Endodermal cell (in vitro differentiated cells): Measurements from ENCODE around the gene PDE3A. TPM values are rescaled to one million over a fixed set of nuclear protein-coding genes. Genes with fewer than 3 reads are reported as not detected.
A peak's percentile ranks its signal among the peaks of the same experiment; 100 is the strongest.

Experiments used
- DNase-seq: peaks from one replicate; pipeline ENCODE4 v3.0.0-alpha.2; 2017
- H3K27ac ChIP-seq: 2 replicates; pipeline ENCODE4 v1.5.1; 2013; ENCODE audit warnings: mild to moderate bottlenecking, low read depth, low read length, moderate library complexity
- H3K27me3 ChIP-seq: 2 replicates; pipeline ENCODE4 v1.6.1; 2013; ENCODE audit warnings: mild to moderate bottlenecking, low read length, moderate library complexity; ENCODE audit not compliant: insufficient read depth, control insufficient read depth, poor library complexity, severe bottlenecking
- H3K36me3 ChIP-seq: 2 replicates; pipeline ENCODE4 v1.7.0; 2013; ENCODE audit warnings: mild to moderate bottlenecking, low read length, moderate library complexity; ENCODE audit not compliant: control insufficient read depth, insufficient read depth
- H3K4me1 ChIP-seq: one replicate; pipeline ENCODE4 v1.7.0; 2013; ENCODE audit warnings: low read length; ENCODE audit not compliant: control insufficient read depth, insufficient read depth
- H3K4me3 ChIP-seq: 2 replicates; pipeline ENCODE4 v1.5.1; 2013; ENCODE audit warnings: mild to moderate bottlenecking, low read length, moderate library complexity
- H3K9ac ChIP-seq: 2 replicates; pipeline ENCODE4 v1.6.1; 2013; ENCODE audit warnings: mild to moderate bottlenecking, low read length, moderate library complexity; ENCODE audit not compliant: poor library complexity, severe bottlenecking; ENCODE audit errors: extremely low read depth
- H3K9me3 ChIP-seq: 2 replicates; pipeline ENCODE4 v1.6.1; 2013; ENCODE audit warnings: mild to moderate bottlenecking, low read length, moderate library complexity; ENCODE audit not compliant: control insufficient read depth
- H3K27ac Mint-ChIP-seq: 2 replicates; pipeline ENCODE4 v1.8.0; 2020; ENCODE audit warnings: mixed read lengths
- H3K27me3 Mint-ChIP-seq: 2 replicates; pipeline ENCODE4 v1.8.0; 2021; ENCODE audit warnings: mild to moderate bottlenecking, mixed read lengths; ENCODE audit not compliant: insufficient read depth
- H3K36me3 Mint-ChIP-seq: 2 replicates; pipeline ENCODE4 v1.8.0; 2020; ENCODE audit warnings: low read depth, mixed read lengths
- H3K4me1 Mint-ChIP-seq: 2 replicates; pipeline ENCODE4 v1.8.0; 2020; ENCODE audit warnings: mixed read lengths
- H3K4me3 Mint-ChIP-seq: 2 replicates; pipeline ENCODE4 v1.8.0; 2020; ENCODE audit warnings: mild to moderate bottlenecking, moderate library complexity, mixed read lengths
- H3K9me3 Mint-ChIP-seq: 2 replicates; pipeline ENCODE4 v1.8.0; 2020; ENCODE audit warnings: mild to moderate bottlenecking, mixed read lengths
- WGBS, 2 experiments: methylation state at CpG; one replicate each; pipeline versions ENCODE4 v1.1.5 to v1.1.7; 2013; ENCODE audit warnings: missing lambda C conversion rate in 2 of 2, mixed read lengths in 1 of 2; ENCODE audit not compliant: insufficient coverage in 1 of 2, insufficient read length in 1 of 2; 5-methylcytosine and 5-hydroxymethylcytosine counted together
- total RNA-seq, 2 donors: library from RNA; stranded (reverse); fragmentation: NEBNext Ultra II Directional in 1 of 2; extraction: Animal tissue kit (Norgen Biotek cat#: 25700) in 1 of 2; gene quantifications; 2 replicates in 1 of 2; 3 replicates in 1 of 2; pipeline ENCODE4 v1.2.1, GENCODE V29; 2021
- TF ChIP-seq, protein P1 (sequence below): fragments of 200-600 bp; sonication (generic); conservative IDR thresholded peaks from 2 replicates; pipeline ENCODE4 v1.5.0; 2021; ENCODE audit warnings: antibody characterized with exemption, mild to moderate bottlenecking

PDE3A gene
- total RNA-seq, 2 donors from 2014 or later = 0.62 to 1.8 TPM

DNA sequence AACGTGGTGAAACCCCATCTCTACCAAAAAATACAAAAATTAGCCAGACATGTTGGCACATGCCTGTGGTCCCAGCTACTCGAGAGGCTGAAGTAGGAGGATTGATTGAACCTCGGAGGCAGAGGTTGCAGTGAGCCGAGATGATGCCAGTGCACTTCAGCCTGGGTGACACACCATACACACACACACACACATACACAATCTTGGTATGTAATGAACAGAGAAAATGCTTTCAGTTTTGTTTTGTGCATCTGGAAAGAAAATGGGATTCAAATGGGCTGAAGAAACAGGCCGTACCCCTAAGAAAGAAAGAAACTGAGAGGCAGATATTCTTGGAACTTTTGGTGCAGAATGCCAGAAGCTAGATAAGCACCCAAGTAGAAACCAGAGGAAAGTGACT is 107.2 kb downstream of the PDE3A start:
- no peak overlapping the region for H3K4me3 ChIP-seq
- DNase-seq = no peak
- TF ChIP-seq, protein P1, sequence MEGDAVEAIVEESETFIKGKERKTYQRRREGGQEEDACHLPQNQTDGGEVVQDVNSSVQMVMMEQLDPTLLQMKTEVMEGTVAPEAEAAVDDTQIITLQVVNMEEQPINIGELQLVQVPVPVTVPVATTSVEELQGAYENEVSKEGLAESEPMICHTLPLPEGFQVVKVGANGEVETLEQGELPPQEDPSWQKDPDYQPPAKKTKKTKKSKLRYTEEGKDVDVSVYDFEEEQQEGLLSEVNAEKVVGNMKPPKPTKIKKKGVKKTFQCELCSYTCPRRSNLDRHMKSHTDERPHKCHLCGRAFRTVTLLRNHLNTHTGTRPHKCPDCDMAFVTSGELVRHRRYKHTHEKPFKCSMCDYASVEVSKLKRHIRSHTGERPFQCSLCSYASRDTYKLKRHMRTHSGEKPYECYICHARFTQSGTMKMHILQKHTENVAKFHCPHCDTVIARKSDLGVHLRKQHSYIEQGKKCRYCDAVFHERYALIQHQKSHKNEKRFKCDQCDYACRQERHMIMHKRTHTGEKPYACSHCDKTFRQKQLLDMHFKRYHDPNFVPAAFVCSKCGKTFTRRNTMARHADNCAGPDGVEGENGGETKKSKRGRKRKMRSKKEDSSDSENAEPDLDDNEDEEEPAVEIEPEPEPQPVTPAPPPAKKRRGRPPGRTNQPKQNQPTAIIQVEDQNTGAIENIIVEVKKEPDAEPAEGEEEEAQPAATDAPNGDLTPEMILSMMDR = no peak
- Mint-ChIP-seq H3K36me3 (no peaks in the 10 kb centered on the region), H3K27ac (no peak overlapping the region), H3K4me3 (no peak overlapping the region), H3K9me3 (peaks cover 6% of the 10 kb centered on the region), H3K4me1 (peaks cover 3% of the 10 kb centered on the region), H3K27me3 (no peaks in the 10 kb centered on the region)
- H3K36me3 ChIP-seq = no peaks in the 10 kb centered on the region
- H3K27me3 ChIP-seq = no peaks in the 10 kb centered on the region
- no peaks in the 10 kb centered on the region for H3K4me1 ChIP-seq
- WGBS, 2 experiments = 87 to 91% methylated on average over 1 to 4 of the region's 5 CpGs
- H3K9me3 ChIP-seq = peaks cover 8% of the 10 kb centered on the region
- no peak overlapping the region for H3K9ac ChIP-seq
- no peak overlapping the region for H3K27ac ChIP-seq

- WGBS, 2 experiments = 86 to 89% methylated on average over 1 to 2 of the region's 2 CpGs
- H3K9ac ChIP-seq = no peak overlapping the region
- no peak overlapping the region for H3K27ac ChIP-seq
- no peaks in the 10 kb centered on the region for H3K36me3 Mint-ChIP-seq
- peaks cover 3% of the 10 kb centered on the region for H3K4me1 Mint-ChIP-seq
- peaks cover 6% of the 10 kb centered on the region for H3K9me3 Mint-ChIP-seq
- H3K27ac Mint-ChIP-seq = no peak overlapping the region
- H3K4me1 ChIP-seq = no peaks in the 10 kb centered on the region
- no peak overlapping the region for H3K4me3 ChIP-seq
- H3K4me3 Mint-ChIP-seq = no peak overlapping the region
- H3K36me3 ChIP-seq = no peaks in the 10 kb centered on the region
- H3K27me3 Mint-ChIP-seq = no peaks in the 10 kb centered on the region
- no peaks in the 10 kb centered on the region for H3K27me3 ChIP-seq
- H3K9me3 ChIP-seq = peaks cover 8% of the 10 kb centered on the region
- DNase-seq = no peak
- TF ChIP-seq, protein P1 = no peak
Measured at GRCh38 chr12:20476551-20476950, 108.2 kb downstream of the PDE3A start.

- Mint-ChIP-seq H3K27me3 (no peaks in the 10 kb centered on the region), H3K27ac (no peak overlapping the region), H3K4me1 (peaks cover 1% of the 10 kb centered on the region), H3K4me3 (no peak overlapping the region), H3K36me3 (no peaks in the 10 kb centered on the region), H3K9me3 (peaks cover 9% of the 10 kb centered on the region)
- DNase-seq = no peak
- 83 to 91% methylated on average over 2 to 4 of the region's 5 CpGs for WGBS, 2 experiments
- no peak overlapping the region for H3K9ac ChIP-seq
- H3K36me3 ChIP-seq = no peaks in the 10 kb centered on the region
- TF ChIP-seq, protein P1 = no peak
- peak overlapping the region; percentile 14 for H3K27ac ChIP-seq
- H3K4me1 ChIP-seq = no peaks in the 10 kb centered on the region
- no peaks in the 10 kb centered on the region for H3K27me3 ChIP-seq
- H3K9me3 ChIP-seq = peaks cover 8% of the 10 kb centered on the region
- H3K4me3 ChIP-seq = no peak overlapping the region
Measured at GRCh38 chr12:20477255-20477654, 108.9 kb downstream of the PDE3A start.
